ENCODE measurements around the gene ZSWIM3. TPM values are rescaled to one million over a fixed set of nuclear protein-coding genes. Genes with fewer than 3 reads are reported as not detected.
A peak's percentile ranks its signal among the peaks of the same experiment; 100 is the strongest.

ZSWIM3 gene
- total RNA-seq, 1 donor from 2014 or later = 3.7 TPM

- FAIRE-seq = no peak
- H3K36me3 ChIP-seq (ENCODE audit: control insufficient read depth, insufficient read depth, low read length) = no peaks in the 10 kb centered on the region
- H3K4me3 ChIP-seq (ENCODE audit: low read depth, low read length) = no peak overlapping the region
- DNase-seq (ENCODE audit: low read depth) = peak; percentile 27
- TF ChIP-seq, protein P1, sequence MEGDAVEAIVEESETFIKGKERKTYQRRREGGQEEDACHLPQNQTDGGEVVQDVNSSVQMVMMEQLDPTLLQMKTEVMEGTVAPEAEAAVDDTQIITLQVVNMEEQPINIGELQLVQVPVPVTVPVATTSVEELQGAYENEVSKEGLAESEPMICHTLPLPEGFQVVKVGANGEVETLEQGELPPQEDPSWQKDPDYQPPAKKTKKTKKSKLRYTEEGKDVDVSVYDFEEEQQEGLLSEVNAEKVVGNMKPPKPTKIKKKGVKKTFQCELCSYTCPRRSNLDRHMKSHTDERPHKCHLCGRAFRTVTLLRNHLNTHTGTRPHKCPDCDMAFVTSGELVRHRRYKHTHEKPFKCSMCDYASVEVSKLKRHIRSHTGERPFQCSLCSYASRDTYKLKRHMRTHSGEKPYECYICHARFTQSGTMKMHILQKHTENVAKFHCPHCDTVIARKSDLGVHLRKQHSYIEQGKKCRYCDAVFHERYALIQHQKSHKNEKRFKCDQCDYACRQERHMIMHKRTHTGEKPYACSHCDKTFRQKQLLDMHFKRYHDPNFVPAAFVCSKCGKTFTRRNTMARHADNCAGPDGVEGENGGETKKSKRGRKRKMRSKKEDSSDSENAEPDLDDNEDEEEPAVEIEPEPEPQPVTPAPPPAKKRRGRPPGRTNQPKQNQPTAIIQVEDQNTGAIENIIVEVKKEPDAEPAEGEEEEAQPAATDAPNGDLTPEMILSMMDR (IDR thresholded peaks at IDR 0.05; ENCODE audit: insufficient read depth, low read length, severe bottlenecking) = no peak
- peaks cover 5% of the 10 kb centered on the region for H3K27me3 ChIP-seq (ENCODE audit: control insufficient read depth, insufficient read depth, low read length)
These were observed 34.6 kb upstream of the ZSWIM3 start for GRCh38 chr20:45822857-45823256.

DNA sequence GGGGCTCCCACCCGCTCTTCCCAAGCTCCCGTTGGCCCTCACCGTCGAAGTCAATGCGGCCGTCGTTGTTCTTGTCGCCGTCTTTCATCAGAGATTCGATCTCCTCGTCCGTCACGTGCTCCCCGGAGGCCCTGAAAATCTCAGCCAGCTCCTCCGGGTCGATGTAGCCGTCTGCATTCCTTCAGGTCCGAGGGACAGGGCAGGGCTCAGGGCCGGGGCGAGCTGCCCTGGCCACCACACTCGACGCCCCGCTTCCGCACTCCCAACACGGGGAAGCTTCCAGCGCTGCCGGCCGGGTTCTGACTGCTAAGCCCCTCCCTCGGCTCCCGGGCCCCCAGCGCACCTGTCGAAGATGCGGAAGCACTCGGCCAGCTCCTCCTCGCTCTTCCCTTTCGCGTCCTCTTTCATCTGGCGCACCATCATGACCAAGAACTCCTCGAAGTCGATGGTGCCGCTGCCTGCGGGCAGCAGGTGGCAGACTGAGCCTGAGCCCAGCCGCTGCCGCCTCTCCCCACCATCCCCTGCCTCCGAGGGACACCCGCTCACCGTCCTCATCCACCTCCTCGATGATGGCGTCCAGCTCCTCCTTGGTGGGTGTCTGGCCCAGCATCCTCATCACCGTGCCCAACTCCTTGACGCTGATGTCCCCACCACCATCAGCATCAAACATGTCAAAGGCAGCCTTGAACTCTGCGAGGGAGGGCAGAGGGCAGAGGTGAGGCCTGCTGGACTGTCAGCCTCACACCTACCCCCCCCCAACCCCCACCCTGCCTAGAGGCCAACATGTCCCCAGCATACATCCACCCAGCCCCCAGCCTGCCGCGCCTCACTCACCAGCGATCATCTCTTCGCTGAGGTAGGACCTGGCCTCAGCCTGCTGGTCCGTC lies 33.2 kb upstream of the ZSWIM3 start:
- H3K4me3 ChIP-seq (ENCODE audit: low read depth, low read length) = no peak overlapping the region
- TF ChIP-seq, protein P1 (IDR thresholded peaks at IDR 0.05; ENCODE audit: insufficient read depth, low read length, severe bottlenecking) = peak; percentile 56
- no peak for FAIRE-seq
- H3K36me3 ChIP-seq (ENCODE audit: control insufficient read depth, insufficient read depth, low read length) = no peaks in the 10 kb centered on the region
- DNase-seq (ENCODE audit: low read depth) = peak; percentile 28
- H3K27me3 ChIP-seq (ENCODE audit: control insufficient read depth, insufficient read depth, low read length) = peaks cover 5% of the 10 kb centered on the region

GRCh38 chr20:45826381-45827019 lies 30.9 kb upstream of the ZSWIM3 start:
- no peak for FAIRE-seq
- TF ChIP-seq, protein P1 (IDR thresholded peaks at IDR 0.05; ENCODE audit: insufficient read depth, low read length, severe bottlenecking) = no peak
- Histone ChIP-seq H3K27me3 (ENCODE audit: control insufficient read depth, insufficient read depth, low read length) (peaks cover 5% of the 10 kb centered on the region), H3K4me3 (ENCODE audit: low read depth, low read length) (no peak overlapping the region), H3K36me3 (ENCODE audit: control insufficient read depth, insufficient read depth, low read length) (no peaks in the 10 kb centered on the region)
- no peak for DNase-seq (ENCODE audit: low read depth)

DNA sequence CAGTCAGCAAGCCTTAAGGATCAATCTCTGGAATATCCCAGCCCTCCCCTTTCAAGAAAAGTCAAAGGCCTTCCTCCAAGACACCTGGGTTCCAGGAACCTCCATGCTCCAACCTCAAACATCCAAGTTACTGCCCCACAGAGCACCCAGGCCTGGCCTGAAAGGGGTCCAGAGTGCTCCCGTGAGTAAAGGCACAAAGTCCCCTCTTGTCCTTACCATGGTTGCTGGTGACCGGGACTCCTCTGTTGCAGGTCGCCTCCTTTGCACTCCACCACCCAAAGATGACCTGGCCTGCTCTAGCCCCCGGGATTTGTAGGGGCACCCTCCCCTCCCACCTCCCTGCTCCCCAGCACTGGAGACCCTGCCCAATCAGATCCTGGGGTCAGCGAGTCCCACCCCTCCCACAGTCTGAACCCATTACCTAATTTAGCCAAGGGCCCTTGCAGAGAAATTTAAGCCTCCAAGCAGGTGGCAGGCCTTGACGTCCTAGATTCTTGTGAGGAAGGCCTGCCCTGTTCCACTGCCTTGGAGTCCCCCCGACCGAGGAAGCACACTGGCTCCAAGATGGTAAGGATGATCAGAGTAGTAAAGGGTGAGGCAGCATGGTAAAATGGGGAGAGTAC lies 30.3 kb upstream of the ZSWIM3 start, which contains the start of gene TNNC2:
Gene TNNC2, minus strand, starts transcription at position 283 of the 623 bp plus-strand sequence. Its CDS starts 64 bp downstream, at position 219.
- no peak within 1 kb of the TSS for H3K4me3 ChIP-seq (ENCODE audit: low read depth, low read length)
- DNase-seq (ENCODE audit: low read depth) (no peak), FAIRE-seq (no peak)
- H3K36me3 ChIP-seq (ENCODE audit: control insufficient read depth, insufficient read depth, low read length) = no peaks in the 10 kb centered on the region
- TF ChIP-seq, protein P1 (IDR thresholded peaks at IDR 0.05; ENCODE audit: insufficient read depth, low read length, severe bottlenecking) = no peak
- H3K27me3 ChIP-seq (ENCODE audit: control insufficient read depth, insufficient read depth, low read length) = peaks cover 5% of the 10 kb centered on the region

GRCh38 chr20:45827712-45828111 lies 29.7 kb upstream of the ZSWIM3 start:
- FAIRE-seq (no peak), DNase-seq (ENCODE audit: low read depth) (no peak)
- Histone ChIP-seq H3K36me3 (ENCODE audit: control insufficient read depth, insufficient read depth, low read length) (no peaks in the 10 kb centered on the region), H3K27me3 (ENCODE audit: control insufficient read depth, insufficient read depth, low read length) (peaks cover 5% of the 10 kb centered on the region), H3K4me3 (ENCODE audit: low read depth, low read length) (no peak overlapping the region)
- TF ChIP-seq, protein P1 (IDR thresholded peaks at IDR 0.05; ENCODE audit: insufficient read depth, low read length, severe bottlenecking) = no peak
